ENCODE data around the gene ARRB1.
"Not testable (repeated sequence)": the region's sequence is repeated elsewhere in the genome, so short reads cannot be mapped to it uniquely, and the experiment has no call there.

ARRB1 gene

DNA sequence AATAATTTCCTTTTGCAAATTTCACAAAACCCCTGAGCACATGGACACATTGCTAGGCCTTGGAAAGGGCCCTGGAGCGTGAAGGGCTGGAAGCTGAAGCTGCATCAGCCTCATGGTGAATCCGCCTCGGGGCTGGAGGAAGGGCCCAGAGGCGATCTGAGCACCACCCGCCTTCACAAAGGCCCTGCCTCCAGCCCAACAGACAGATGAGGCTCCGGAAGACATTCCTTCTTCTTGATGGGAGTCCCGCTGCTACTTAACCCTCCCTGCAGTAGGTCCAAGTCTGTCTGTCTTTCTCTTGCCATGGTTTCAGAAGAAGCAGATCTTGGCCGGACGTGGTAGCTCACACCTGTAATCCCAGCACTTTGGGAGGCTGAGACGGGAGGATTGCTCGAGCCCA lies 16.5 kb downstream of the ARRB1 start:
- Histone ChIP-seq H3K4me1 (no peaks in the 10 kb centered on the region), H3K9ac (no peak overlapping the region), H3K79me2 (no peaks in the 10 kb centered on the region), H3K27me3 (ENCODE audit: control insufficient read depth, insufficient read depth, low read length) (no peaks in the 10 kb centered on the region), H3K27ac (no peak overlapping the region), H3K4me3 (ENCODE audit: low read depth, low read length) (no peak overlapping the region), H3K9me3 (ENCODE audit: control insufficient read depth, low read length) (no peaks in the 10 kb centered on the region), H2AFZ (no peak overlapping the region), H3K4me2 (ENCODE audit: low read length) (no peak overlapping the region), H3K36me3 (ENCODE audit: control insufficient read depth, insufficient read depth, low read length) (no peaks in the 10 kb centered on the region)
- TF ChIP-seq, protein P1, sequence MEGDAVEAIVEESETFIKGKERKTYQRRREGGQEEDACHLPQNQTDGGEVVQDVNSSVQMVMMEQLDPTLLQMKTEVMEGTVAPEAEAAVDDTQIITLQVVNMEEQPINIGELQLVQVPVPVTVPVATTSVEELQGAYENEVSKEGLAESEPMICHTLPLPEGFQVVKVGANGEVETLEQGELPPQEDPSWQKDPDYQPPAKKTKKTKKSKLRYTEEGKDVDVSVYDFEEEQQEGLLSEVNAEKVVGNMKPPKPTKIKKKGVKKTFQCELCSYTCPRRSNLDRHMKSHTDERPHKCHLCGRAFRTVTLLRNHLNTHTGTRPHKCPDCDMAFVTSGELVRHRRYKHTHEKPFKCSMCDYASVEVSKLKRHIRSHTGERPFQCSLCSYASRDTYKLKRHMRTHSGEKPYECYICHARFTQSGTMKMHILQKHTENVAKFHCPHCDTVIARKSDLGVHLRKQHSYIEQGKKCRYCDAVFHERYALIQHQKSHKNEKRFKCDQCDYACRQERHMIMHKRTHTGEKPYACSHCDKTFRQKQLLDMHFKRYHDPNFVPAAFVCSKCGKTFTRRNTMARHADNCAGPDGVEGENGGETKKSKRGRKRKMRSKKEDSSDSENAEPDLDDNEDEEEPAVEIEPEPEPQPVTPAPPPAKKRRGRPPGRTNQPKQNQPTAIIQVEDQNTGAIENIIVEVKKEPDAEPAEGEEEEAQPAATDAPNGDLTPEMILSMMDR (IDR thresholded peaks at IDR 0.05) = no peak

DNA sequence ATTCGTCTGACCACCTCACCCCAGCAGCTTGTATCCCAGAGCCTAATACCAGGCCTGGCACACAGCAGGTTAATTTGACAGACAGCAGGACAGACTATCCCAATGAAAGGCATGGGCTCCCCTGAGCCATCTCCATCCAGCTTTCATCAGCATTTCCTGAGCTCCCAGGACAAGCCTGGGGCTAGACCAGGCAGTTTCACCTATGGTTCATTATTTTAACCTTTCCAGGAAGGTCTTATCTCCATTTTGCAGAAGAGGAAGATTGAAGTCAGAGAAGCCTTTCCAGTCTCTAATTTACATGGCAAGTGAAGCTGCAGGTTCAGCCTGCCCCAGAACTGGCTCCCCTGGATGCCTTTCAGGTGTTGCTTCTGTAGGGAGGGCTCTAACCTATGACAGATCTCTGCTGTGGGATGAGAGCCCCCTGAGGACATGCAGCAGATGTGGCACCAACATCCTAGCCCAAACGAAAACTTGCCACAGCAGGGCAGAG lies 17.0 kb downstream of the ARRB1 start:
- Histone ChIP-seq H3K27me3 (ENCODE audit: control insufficient read depth, insufficient read depth, low read length) (no peaks in the 10 kb centered on the region), H3K4me2 (ENCODE audit: low read length) (no peak overlapping the region), H2AFZ (no peak overlapping the region), H3K79me2 (no peaks in the 10 kb centered on the region), H3K4me1 (no peaks in the 10 kb centered on the region), H3K4me3 (ENCODE audit: low read depth, low read length) (no peak overlapping the region), H3K9me3 (ENCODE audit: control insufficient read depth, low read length) (no peaks in the 10 kb centered on the region), H3K9ac (no peak overlapping the region), H3K36me3 (ENCODE audit: control insufficient read depth, insufficient read depth, low read length) (no peaks in the 10 kb centered on the region), H3K27ac (no peak overlapping the region)
- TF ChIP-seq, protein P1 (IDR thresholded peaks at IDR 0.05) = no peak

DNA sequence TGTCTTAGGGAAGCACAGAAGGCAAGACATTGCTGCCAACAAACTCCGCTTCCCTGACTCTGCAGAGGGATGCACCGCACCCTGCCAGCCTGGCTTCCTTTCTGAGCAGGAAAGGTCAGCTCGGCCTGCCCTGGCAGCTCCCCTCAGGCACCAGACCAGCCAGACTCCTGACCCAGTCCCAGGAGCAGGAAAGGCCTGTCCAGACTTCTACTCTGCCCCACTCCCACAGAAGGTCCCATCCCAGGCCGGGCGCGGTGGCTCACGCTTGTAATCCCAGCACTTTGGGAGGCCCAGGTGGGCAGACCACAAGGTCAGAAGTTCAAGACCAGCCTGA lies 17.7 kb downstream of the ARRB1 start:
- Histone ChIP-seq H3K4me1 (no peaks in the 10 kb centered on the region), H3K27ac (no peak overlapping the region), H3K36me3 (ENCODE audit: control insufficient read depth, insufficient read depth, low read length) (no peaks in the 10 kb centered on the region), H2AFZ (no peak overlapping the region), H3K9me3 (ENCODE audit: control insufficient read depth, low read length) (no peaks in the 10 kb centered on the region), H3K79me2 (no peaks in the 10 kb centered on the region), H3K9ac (no peak overlapping the region), H3K27me3 (ENCODE audit: control insufficient read depth, insufficient read depth, low read length) (no peaks in the 10 kb centered on the region), H3K4me2 (ENCODE audit: low read length) (no peak overlapping the region), H3K4me3 (ENCODE audit: low read depth, low read length) (no peak overlapping the region)
- TF ChIP-seq, protein P1 (IDR thresholded peaks at IDR 0.05) = no peak

DNA sequence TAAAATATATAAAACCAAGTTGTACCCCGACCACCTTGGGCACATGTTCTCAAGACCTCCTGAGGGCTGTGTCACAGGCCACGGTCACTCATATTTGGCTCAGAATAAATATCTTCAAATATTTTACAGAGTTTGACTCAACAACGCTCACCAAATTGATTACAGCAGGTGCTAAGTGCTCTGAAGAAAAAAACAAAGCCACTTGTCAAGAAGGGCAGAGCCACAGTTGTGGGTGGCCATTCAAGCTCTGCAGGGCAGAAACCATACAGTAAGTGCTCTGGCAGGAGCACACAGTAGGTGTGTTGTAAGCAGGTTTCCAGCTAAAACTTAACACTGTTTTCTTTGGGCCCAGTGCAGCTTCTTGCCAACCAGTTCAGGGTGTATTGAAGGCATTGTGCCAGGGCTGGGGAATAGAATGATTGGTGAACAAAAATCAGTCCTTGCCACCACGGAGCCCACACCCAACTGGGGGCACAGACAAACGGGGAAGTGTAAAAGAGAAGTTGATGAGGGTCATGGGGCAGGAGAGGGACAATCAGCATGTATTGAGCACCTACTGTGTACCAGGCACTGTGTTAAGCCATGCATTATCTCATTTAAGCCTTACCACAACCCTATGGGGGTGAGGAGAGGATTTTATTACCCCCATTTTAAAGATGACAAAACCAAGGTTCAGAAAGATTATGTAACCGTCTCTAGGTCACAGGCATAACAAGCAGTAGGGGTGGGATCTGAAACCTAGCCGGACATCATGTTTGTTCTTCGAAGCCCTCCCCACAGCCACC lies 18.2 kb downstream of the ARRB1 start:
- Histone ChIP-seq H2AFZ (no peak overlapping the region), H3K4me2 (ENCODE audit: low read length) (no peak overlapping the region), H3K27ac (no peak overlapping the region), H3K9ac (no peak overlapping the region), H3K4me3 (ENCODE audit: low read depth, low read length) (no peak overlapping the region), H3K36me3 (ENCODE audit: control insufficient read depth, insufficient read depth, low read length) (no peaks in the 10 kb centered on the region), H3K79me2 (no peaks in the 10 kb centered on the region), H3K4me1 (no peaks in the 10 kb centered on the region), H3K27me3 (ENCODE audit: control insufficient read depth, insufficient read depth, low read length) (no peaks in the 10 kb centered on the region), H3K9me3 (ENCODE audit: control insufficient read depth, low read length) (no peaks in the 10 kb centered on the region)
- TF ChIP-seq, protein P1 (IDR thresholded peaks at IDR 0.05) = no peak

DNA sequence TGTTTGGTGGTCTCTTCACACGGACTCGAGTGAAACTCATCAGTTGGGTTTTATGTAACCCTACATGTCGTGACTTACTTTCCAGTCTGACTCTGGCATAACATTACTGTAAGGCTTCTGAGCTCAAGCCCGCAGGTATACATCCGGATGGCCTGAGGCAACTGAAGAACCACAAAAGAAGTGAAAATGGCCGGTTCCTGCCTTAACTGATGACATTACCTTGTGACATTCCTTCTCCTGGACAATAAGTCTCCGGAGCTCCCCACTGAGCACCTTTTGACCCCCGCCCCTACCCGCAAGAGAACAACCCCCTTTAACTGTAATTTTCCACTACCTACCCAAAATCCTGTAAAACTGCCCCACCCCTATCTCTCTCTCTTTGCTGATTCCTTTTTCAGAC lies 19.7 kb downstream of the ARRB1 start:
- H3K4me3 ChIP-seq (ENCODE audit: low read depth, low read length); H3K27me3 ChIP-seq (ENCODE audit: control insufficient read depth, insufficient read depth, low read length); H3K4me1 ChIP-seq; H3K9ac ChIP-seq; H3K27ac ChIP-seq; H3K9me3 ChIP-seq (ENCODE audit: control insufficient read depth, low read length); H3K4me2 ChIP-seq (ENCODE audit: low read length); H3K36me3 ChIP-seq (ENCODE audit: control insufficient read depth, insufficient read depth, low read length); H2AFZ ChIP-seq; H3K79me2 ChIP-seq: not testable (repeated sequence)

DNA sequence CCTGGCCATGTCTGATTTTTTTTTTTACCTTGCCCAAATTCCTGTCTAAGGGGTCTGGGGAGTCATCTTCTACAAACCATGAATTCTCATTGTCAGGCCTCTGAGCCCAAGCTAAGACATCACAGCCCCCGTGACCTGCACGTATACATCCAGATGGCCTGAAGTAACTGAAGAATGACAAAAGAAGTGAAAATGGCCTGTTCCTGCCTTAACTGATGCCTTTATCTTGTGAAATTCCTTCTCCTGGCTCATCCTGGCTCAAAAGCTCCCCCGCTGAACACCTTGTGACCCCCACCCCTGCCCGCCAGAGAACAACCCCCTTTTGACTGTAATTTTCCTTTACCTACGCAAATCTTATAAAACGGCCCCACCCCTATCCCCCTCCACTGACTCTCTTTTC lies 20.2 kb downstream of the ARRB1 start:
- not testable (repeated sequence) for H3K9me3 ChIP-seq (ENCODE audit: control insufficient read depth, low read length); H3K9ac ChIP-seq; H3K27ac ChIP-seq; H3K79me2 ChIP-seq; H3K4me2 ChIP-seq (ENCODE audit: low read length); H2AFZ ChIP-seq; H3K27me3 ChIP-seq (ENCODE audit: control insufficient read depth, insufficient read depth, low read length); H3K36me3 ChIP-seq (ENCODE audit: control insufficient read depth, insufficient read depth, low read length); H3K4me1 ChIP-seq; H3K4me3 ChIP-seq (ENCODE audit: low read depth, low read length)

DNA sequence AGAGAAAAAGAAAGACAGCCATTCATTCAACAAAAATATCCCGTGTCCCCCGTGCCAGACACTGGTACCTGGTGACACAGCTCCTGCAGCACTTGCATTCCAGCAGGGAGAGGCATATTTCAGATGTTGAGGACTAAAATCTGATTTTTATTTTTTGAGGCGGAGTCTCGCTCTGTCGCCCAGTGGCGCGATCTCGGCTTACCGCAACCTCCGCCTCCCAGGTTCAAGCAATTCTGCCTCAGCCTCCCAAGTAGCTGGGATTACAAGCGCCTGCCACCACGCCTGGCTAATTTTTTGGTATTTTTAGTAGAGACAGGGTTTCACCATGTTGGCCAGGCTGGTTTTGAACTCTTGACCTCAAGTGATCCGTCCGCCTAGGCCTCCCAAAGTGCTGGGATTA lies 20.6 kb downstream of the ARRB1 start:
- not testable (repeated sequence) for H3K9me3 ChIP-seq (ENCODE audit: control insufficient read depth, low read length); H3K27ac ChIP-seq; H3K79me2 ChIP-seq; H3K4me2 ChIP-seq (ENCODE audit: low read length); H3K36me3 ChIP-seq (ENCODE audit: control insufficient read depth, insufficient read depth, low read length); H3K4me3 ChIP-seq (ENCODE audit: low read depth, low read length); H3K9ac ChIP-seq; H3K4me1 ChIP-seq; H2AFZ ChIP-seq; H3K27me3 ChIP-seq (ENCODE audit: control insufficient read depth, insufficient read depth, low read length)

Measured in parathyroid adenoma (tissue), 2 donors.